A549 (cell line): Measurements from ENCODE around the gene ASXL2.

Experiments
- CBX8 ChIP-seq: fragments of 200-600 bp; sonication (generic); IDR thresholded peaks from 2 replicates; pipeline ENCODE4 v1.6.1; 2016
- CEBPB ChIP-seq, 2 experiments: fragments of >200 bp in 1 of 2; sonication (Bioruptor Twin) in 1 of 2; formaldehyde crosslinking in 1 of 2; IDR thresholded peaks; 2 replicates each; pipeline ENCODE4 v1.6.1; 2012 to 2016
- CTCF ChIP-seq: fragments of >200 bp; sonication (Bioruptor Twin); formaldehyde crosslinking; IDR thresholded peaks from 3 replicates; pipeline ENCODE4 v1.5.1; 2016
- HDAC2 ChIP-seq: fragments of 200-600 bp; sonication (generic); IDR thresholded peaks from 2 replicates; pipeline ENCODE4 v1.6.1; 2016
- HOXA7 ChIP-seq: fragments of 250-450 bp; sonication (Bioruptor Pico); IDR thresholded peaks from 2 replicates; pipeline ENCODE4 v1.5.0; 2020; ENCODE audit warnings: mild to moderate bottlenecking, moderate library complexity
- JUN ChIP-seq, 2 experiments: fragments of >200 bp; sonication (Bioruptor Twin); formaldehyde crosslinking; IDR thresholded peaks; 2 replicates in 1 of 2; 3 replicates in 1 of 2; pipeline ENCODE4 v1.6.1; 2016 to 2017
- MYC ChIP-seq: IDR thresholded peaks from 2 replicates; pipeline ENCODE4 v1.6.1; 2012; ENCODE audit warnings: mild to moderate bottlenecking, inconsistent platforms, low read length, improper control_type of control experiment, borderline replicate concordance
- RAD21 ChIP-seq, 2 experiments: fragments of >200 bp in 1 of 2; sonication (Bioruptor Twin) in 1 of 2; formaldehyde crosslinking in 1 of 2; IDR thresholded peaks in 1 of 2; conservative IDR thresholded peaks in 1 of 2; 2 replicates in 1 of 2; 3 replicates in 1 of 2; pipeline ENCODE4 v1.6.1; 2012 to 2018; ENCODE audit warnings: inconsistent platforms in 1 of 2
- SMC3 ChIP-seq: fragments of >200 bp; sonication (Bioruptor Twin); formaldehyde crosslinking; IDR thresholded peaks from 3 replicates; pipeline ENCODE4 v1.6.1; 2018; ENCODE audit warnings: inconsistent platforms

- TF ChIP-seq JUN (IDR thresholded peaks at IDR 0.05) (no peak), HDAC2 (no peak), CEBPB (IDR thresholded peaks at IDR 0.05) (no peak), CTCF (no peak), HOXA7 (CRISPR knock-in tag) (no peak), SMC3 (no peak), MYC (no peak), RAD21 (conservative IDR thresholded peaks at IDR 0.05 in 1 of 2, IDR thresholded peaks at IDR 0.05 in 1 of 2) (no peak), CBX8 (no peak)
Measured at GRCh38 chr2:25855065-25855464, 23.2 kb downstream of the ASXL2 start.
